Spleen (tissue), 11 donors: ENCODE measurements around the gene MICAL3. TPM values are rescaled to one million over a fixed set of nuclear protein-coding genes. Genes with fewer than 3 reads are reported as not detected.

Experiments
- DNase-seq: peaks from one replicate; pipeline ENCODE4 v3.0.0-alpha.2; 2020
- H3K27ac ChIP-seq, 8 donors: fragments of 200-600 bp; sonication (generic) in 7 of 8; 1 replicate in 4 of 8; 2 replicates in 4 of 8; pipeline versions ENCODE4 v1.5.0 to v1.8.0; 2016 to 2021; ENCODE audit warnings: inconsistent platforms in 4 of 8, mild to moderate bottlenecking in 4 of 8, moderate library complexity in 1 of 8
- H3K27me3 ChIP-seq, 7 donors: fragments of 200-600 bp; sonication (generic) in 6 of 7; replicated peaks in 1 of 7; 1 replicate in 4 of 7; 2 replicates in 3 of 7; pipeline versions ENCODE4 v1.5.0 to v1.8.0; 2016 to 2021; ENCODE audit warnings: inconsistent platforms in 3 of 7, mild to moderate bottlenecking in 1 of 7
- H3K36me3 ChIP-seq, 6 donors: fragments of 200-600 bp; sonication (generic) in 5 of 6; 1 replicate in 4 of 6; 2 replicates in 2 of 6; pipeline versions ENCODE4 v1.5.0 to v1.8.0; 2016 to 2021; ENCODE audit warnings: inconsistent platforms in 2 of 6
- H3K4me1 ChIP-seq, 6 donors: fragments of 200-600 bp; sonication (generic) in 5 of 6; 1 replicate in 3 of 6; 2 replicates in 3 of 6; pipeline versions ENCODE4 v1.5.0 to v1.8.0; 2016 to 2021; ENCODE audit warnings: inconsistent platforms in 3 of 6
- H3K4me3 ChIP-seq, 8 donors: fragments of 200-600 bp; sonication (generic) in 7 of 8; 1 replicate in 4 of 8; 2 replicates in 4 of 8; pipeline versions ENCODE4 v1.5.0 to v1.8.0; 2016 to 2021; ENCODE audit warnings: inconsistent platforms in 4 of 8, mild to moderate bottlenecking in 4 of 8, moderate library complexity in 2 of 8
- H3K9me3 ChIP-seq, 8 donors: fragments of 200-600 bp; sonication (generic) in 7 of 8; 1 replicate in 4 of 8; 2 replicates in 4 of 8; pipeline versions ENCODE4 v1.5.0 to v1.8.0; 2016 to 2021; ENCODE audit warnings: inconsistent platforms in 4 of 8
- CTCF ChIP-seq, 11 experiments: fragments of 200-600 bp in 7 of 11; fragments of 450-650 bp in 4 of 11; sonication (generic) in 4 of 11; IDR thresholded peaks in 8 of 11; conservative IDR thresholded peaks in 3 of 11; 1 replicate in 7 of 11; 2 replicates in 4 of 11; pipeline versions ENCODE4 v1.4.0 to v1.8.0; 2016 to 2021; ENCODE audit warnings: antibody characterized with exemption in 11 of 11, inconsistent platforms in 4 of 11, mild to moderate bottlenecking in 1 of 11
- POLR2A ChIP-seq, 3 donors: fragments of 450-650 bp; IDR thresholded peaks; one replicate each; pipeline ENCODE4 v1.5.1; 2017; ENCODE audit warnings: antibody characterized with exemption in 3 of 3, mild to moderate bottlenecking in 1 of 3
- POLR2AphosphoS5 ChIP-seq, 3 donors: sonication (generic); formaldehyde crosslinking; IDR thresholded peaks; one replicate each; pipeline ENCODE4 v1.5.1; 2017; ENCODE audit warnings: antibody characterized with exemption in 3 of 3
- WGBS, 5 donors: extraction: QIAGEN DNeasy Blood & Tissue Kit in 3 of 5; methylation state at CpG; one replicate each; pipeline versions ENCODE4 v1.1.5 to v1.1.7; 2013 to 2018; 5-methylcytosine and 5-hydroxymethylcytosine counted together
- intact Hi-C: fragments of 100-400 bp; cut with DNase I; formaldehyde crosslinking; loops from one replicate; pipeline ENCODE4 v1.15.0; 2023; ENCODE audit warnings: low total_unique reads
- polyA plus RNA-seq, 3 donors: library from polyadenylated mRNA; stranded (reverse); fragments of 200-250 nt; gene quantifications; one replicate each; pipeline ENCODE4 v1.2.1, GENCODE V29; 2013
- total RNA-seq, 7 donors: library from RNA; depleted of rRNA in 3 of 7; stranded (reverse); fragments of >200 nt in 3 of 7; fragmentation: NEBNext Ultra II Directional in 4 of 7; extraction: Animal tissue kit (Norgen Biotek cat#: 25700) in 4 of 7; gene quantifications; one replicate each; pipeline versions ENCODE4 v1.1.0 to v1.2.1, GENCODE V29; 2016 to 2021
- donor health status: healthy with polysubstance abuse.
- donor health status: DM: no; HTN: no; CAD: no; lungs with moderate emphysema.
- donor health status: DM: no; HTN: no; CAD: no.
- donor health status: Bipolar disorder and iron deficiency.
- donor health status: healthy.
- donor health status: DM: no; HTN: no; CAD: no.
- donor health status: DM: yes; HTN: yes; CAD: no.

The MICAL3 gene
- total and polyA plus RNA-seq, 10 donors: 2.6 to 133 (median 75.2) TPM

- Histone ChIP-seq H3K27me3 (no peaks in the 10 kb centered on the region), H3K4me1 (peaks cover 0 to 6% (median 3%) of the 10 kb centered on the region in 6 donors), H3K9me3 (no peaks in the 10 kb centered on the region), H3K27ac (no peak overlapping the region), H3K36me3 (peaks cover 0 to 100% (median 81%) of the 10 kb centered on the region in 6 donors), H3K4me3 (no peak overlapping the region)
- no peak for TF ChIP-seq CTCF (IDR thresholded peaks at IDR 0.05 in 8 of 11, conservative IDR thresholded peaks at IDR 0.05 in 3 of 11)
- TF ChIP-seq POLR2AphosphoS5 (IDR thresholded peaks at IDR 0.05): peak in 1 of 3 donors; percentile 10
- intact Hi-C loops: no loop called here
- 89 to 96% (median 94%) methylated on average over 10 of the region's 10 CpGs for WGBS, 5 donors
- DNase-seq: peak; percentile 69
Measured at GRCh38 chr22:17868771-17869170, 155.6 kb downstream of the MICAL3 start.

GRCh38 chr22:17867160-17867785 lies 157.1 kb downstream of the MICAL3 start:
- Histone ChIP-seq H3K27ac (peak overlapping the region in 1 of 8 donors; percentile 21), H3K9me3 (no peaks in the 10 kb centered on the region), H3K27me3 (no peaks in the 10 kb centered on the region), H3K4me1 (peaks cover 0 to 6% (median 3%) of the 10 kb centered on the region in 6 donors), H3K4me3 (no peak overlapping the region), H3K36me3 (peaks cover 3 to 100% (median 79%) of the 10 kb centered on the region in 6 donors)
- 33 to 58% (median 47%) methylated on average over 9 of the region's 9 CpGs for WGBS, 5 donors
- TF ChIP-seq CTCF (IDR thresholded peaks at IDR 0.05 in 8 of 11, conservative IDR thresholded peaks at IDR 0.05 in 3 of 11) (no peak), POLR2AphosphoS5 (IDR thresholded peaks at IDR 0.05) (peak in 2 of 3 donors; percentile 18 to 38)
- no peak for DNase-seq
- intact Hi-C loops: no loop called here

GRCh38 chr22:17866621-17867020 lies 157.7 kb downstream of the MICAL3 start:
- H3K36me3 ChIP-seq: peaks cover 3 to 100% (median 74%) of the 10 kb centered on the region in 6 donors
- intact Hi-C loops: no loop called here

More at GRCh38 chr22:17866621-17867020, 157.7 kb downstream of the MICAL3 start:
- Histone ChIP-seq H3K9me3 (no peaks in the 10 kb centered on the region), H3K4me3 (no peak overlapping the region), H3K27ac (no peak overlapping the region), H3K27me3 (no peaks in the 10 kb centered on the region), H3K4me1 (peaks cover 0 to 6% (median 3%) of the 10 kb centered on the region in 6 donors)
- DNase-seq: no peak
- no peak for TF ChIP-seq POLR2A (IDR thresholded peaks at IDR 0.05)
- TF ChIP-seq POLR2AphosphoS5 (IDR thresholded peaks at IDR 0.05): no peak
- TF ChIP-seq CTCF (IDR thresholded peaks at IDR 0.05 in 8 of 11, conservative IDR thresholded peaks at IDR 0.05 in 3 of 11): no peak
- WGBS, 5 donors: 89 to 96% (median 93%) methylated on average over 7 of the region's 7 CpGs
